Adrenal gland (tissue), 12 donors: ENCODE results near the gene RHOBTB1. TPM values are rescaled to one million over a fixed set of nuclear protein-coding genes. Genes with fewer than 3 reads are reported as not detected.

Experiments used
- DNase-seq, 7 donors: peaks; one replicate each; pipeline ENCODE4 v3.0.0-alpha.2; 2019 to 2020
- H3K27ac ChIP-seq, 5 donors: fragments of 200-600 bp; sonication (generic) in 4 of 5; 1 replicate in 3 of 5; 2 replicates in 2 of 5; pipeline versions ENCODE4 v1.5.1 to v1.8.0; 2016 to 2020; ENCODE audit warnings: mild to moderate bottlenecking in 1 of 5
- H3K27me3 ChIP-seq: fragments of 200-600 bp; 2 replicates; pipeline ENCODE4 v1.8.0; 2021
- H3K36me3 ChIP-seq, 2 donors: fragments of 200-600 bp; replicated peaks in 1 of 2; 1 replicate in 1 of 2; 2 replicates in 1 of 2; pipeline versions ENCODE4 v1.5.1 to v1.8.0; 2018 to 2022
- H3K4me1 ChIP-seq, 2 donors: fragments of 200-600 bp; replicated peaks in 1 of 2; 1 replicate in 1 of 2; 2 replicates in 1 of 2; pipeline versions ENCODE4 v1.5.1 to v1.8.0; 2018 to 2021
- H3K4me3 ChIP-seq, 4 donors: fragments of 200-600 bp; sonication (generic) in 3 of 4; one replicate each; pipeline ENCODE4 v1.5.1; 2016 to 2018
- H3K9me3 ChIP-seq, 3 donors: fragments of 200-600 bp; sonication (generic) in 1 of 3; replicated peaks in 1 of 3; 1 replicate in 2 of 3; 2 replicates in 1 of 3; pipeline versions ENCODE4 v1.5.1 to v1.8.0; 2016 to 2021
- CTCF ChIP-seq, 6 experiments: fragments of 450-650 bp in 4 of 6; fragments of 200-600 bp in 2 of 6; sonication (generic) in 1 of 6; IDR thresholded peaks; 1 replicate in 5 of 6; 2 replicates in 1 of 6; pipeline versions ENCODE4 v1.5.1 to v1.8.0; 2016 to 2021; ENCODE audit warnings: antibody characterized with exemption in 6 of 6, mild to moderate bottlenecking in 2 of 6, moderate library complexity in 1 of 6
- POLR2A ChIP-seq, 2 donors: fragments of 450-650 bp; IDR thresholded peaks; one replicate each; pipeline ENCODE4 v1.6.1; 2017; ENCODE audit warnings: antibody characterized with exemption in 2 of 2, mild to moderate bottlenecking in 2 of 2, moderate library complexity in 1 of 2
- WGBS, 4 donors: extraction: QIAGEN DNeasy Blood & Tissue Kit in 2 of 4; methylation state at CpG; one replicate each; pipeline versions ENCODE4 v1.1.5 to v1.1.7; 2013 to 2017; 5-methylcytosine and 5-hydroxymethylcytosine counted together
- intact Hi-C, 2 donors: fragments of 100-400 bp; cut with DNase I; formaldehyde crosslinking; loops; one replicate each; pipeline versions ENCODE4 v1.14.1 to v1.15.0; 2022 to 2023
- polyA plus RNA-seq, 3 donors: library from polyadenylated mRNA; stranded (reverse); fragments of 200-250 nt in 2 of 3; fragments of 350-450 nt in 1 of 3; fragmentation: Illumina TruSeq in 1 of 3; extraction: RNeasy Lipid Tissue Mini Kit (QIAGEN cat#74804) in 1 of 3; gene quantifications; one replicate each; pipeline ENCODE4 v1.2.3, GENCODE V29; 2013 to 2014
- total RNA-seq, 9 donors: library from RNA; depleted of rRNA in 4 of 9; stranded (reverse); fragments of >200 nt in 4 of 9; fragments of 120-200 nt in 1 of 9; fragmentation: NEBNext Ultra II Directional in 1 of 9; extraction: Animal tissue kit (Norgen Biotek cat#: 25700) in 1 of 9; gene quantifications; one replicate each; pipeline versions ENCODE4 v1.1.0 to v1.2.4, GENCODE V29; 2013 to 2023
- donor health status: healthy with polysubstance abuse.
- donor health status: Bipolar disorder and iron deficiency.
- donor health status: DM: yes; HTN: yes; CAD: no.
- donor health status: DM: no; HTN: no; CAD: no.
- donor health status: DM: no; HTN: no; CAD: no.
- donor health status: DM: yes; HTN: yes; CAD: no.

The RHOBTB1 gene
- total and polyA plus RNA-seq, 12 donors: 7.9 to 122 (median 26.6) TPM

GRCh38 chr10:60979667-60980104 lies 35.7 kb upstream of the RHOBTB1 start:
- Histone ChIP-seq H3K4me3 (no peak overlapping the region), H3K27ac (peak overlapping the region in 1 of 5 donors; percentile 54), H3K36me3 (no peaks in the 10 kb centered on the region), H3K4me1 (peaks cover 20 to 35% of the 10 kb centered on the region in 2 donors), H3K9me3 (no peaks in the 10 kb centered on the region), H3K27me3 (no peaks in the 10 kb centered on the region)
- no peak for TF ChIP-seq CTCF (IDR thresholded peaks at IDR 0.05)
- TF ChIP-seq POLR2A (IDR thresholded peaks at IDR 0.05): no peak
- intact Hi-C loops: no loop called here
- 53 to 66% (median 64%) methylated on average over 3 of the region's 3 CpGs for WGBS, 4 donors
- no peak for DNase-seq

DNA sequence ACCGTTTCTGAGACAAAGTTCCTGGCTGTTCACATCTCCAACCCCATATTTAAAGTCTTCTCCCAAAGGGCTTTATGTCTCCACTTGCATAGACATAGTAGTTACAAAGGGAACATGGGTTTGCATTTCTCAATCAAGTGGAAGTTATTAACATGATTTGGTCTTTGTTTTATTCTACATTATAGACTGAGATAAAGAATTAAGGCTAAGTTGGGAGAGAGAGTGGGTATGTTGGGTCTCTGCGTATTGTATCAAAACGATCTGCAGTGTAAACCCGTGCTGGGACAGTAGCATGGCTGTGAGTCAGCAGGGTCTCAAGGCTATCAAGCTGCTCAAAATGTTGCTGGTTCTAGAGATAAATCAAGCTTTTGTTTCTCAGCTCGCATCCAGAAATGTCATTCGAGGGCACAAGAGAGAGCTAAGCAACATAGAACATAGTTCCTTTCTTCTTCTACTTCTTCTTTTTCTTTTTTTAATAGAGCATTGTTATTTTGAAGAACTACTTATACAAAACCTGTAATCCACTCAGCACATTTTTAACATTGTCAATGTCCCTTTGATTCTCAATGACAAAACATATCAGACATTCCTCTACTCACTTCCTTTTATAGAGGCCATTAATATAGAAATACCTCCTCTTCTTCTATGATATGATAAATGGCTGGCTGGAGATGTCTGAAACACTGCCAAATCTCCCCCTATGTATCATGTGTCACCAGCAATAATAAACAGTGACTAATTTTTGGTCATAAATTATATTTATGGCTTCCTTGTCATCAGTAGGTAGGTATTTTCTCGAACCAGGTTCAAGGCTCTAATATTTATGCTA lies 34.5 kb upstream of the RHOBTB1 start:
- no peaks in the 10 kb centered on the region for H3K9me3 ChIP-seq
- TF ChIP-seq CTCF (IDR thresholded peaks at IDR 0.05) (no peak), POLR2A (IDR thresholded peaks at IDR 0.05) (peak in 1 of 2 donors; percentile 50)
- DNase-seq: peak; percentile 49 to 82 (median 76)
- H3K4me3 ChIP-seq: no peak overlapping the region
- no peaks in the 10 kb centered on the region for H3K36me3 ChIP-seq
- 18 to 27% (median 24%) methylated on average over 7 of the region's 7 CpGs for WGBS, 4 donors
- H3K4me1 ChIP-seq: peaks cover 20 to 43% of the 10 kb centered on the region in 2 donors
- no peaks in the 10 kb centered on the region for H3K27me3 ChIP-seq
- intact Hi-C loops: no loop called here
- peak overlapping the region; percentile 14 to 64 (median 54) for H3K27ac ChIP-seq

GRCh38 chr10:60977161-60978122 lies 33.5 kb upstream of the RHOBTB1 start:
- Histone ChIP-seq H3K27me3 (no peaks in the 10 kb centered on the region), H3K36me3 (no peaks in the 10 kb centered on the region), H3K9me3 (no peaks in the 10 kb centered on the region), H3K4me1 (peaks cover 20 to 43% of the 10 kb centered on the region in 2 donors), H3K27ac (peak overlapping the region in 2 of 5 donors; percentile 54 to 61), H3K4me3 (no peak overlapping the region)
- WGBS, 4 donors: 75 to 82% (median 80%) methylated on average over 2 of the region's 2 CpGs
- no peak for TF ChIP-seq CTCF (IDR thresholded peaks at IDR 0.05)
- TF ChIP-seq POLR2A (IDR thresholded peaks at IDR 0.05): no peak
- DNase-seq: no peak
- intact Hi-C loops: no loop called here

GRCh38 chr10:60976687-60977086 lies 32.7 kb upstream of the RHOBTB1 start:
- Histone ChIP-seq H3K27ac (no peak overlapping the region), H3K4me1 (peaks cover 20 to 43% of the 10 kb centered on the region in 2 donors), H3K9me3 (no peaks in the 10 kb centered on the region), H3K36me3 (no peaks in the 10 kb centered on the region), H3K27me3 (no peaks in the 10 kb centered on the region), H3K4me3 (no peak overlapping the region)
- WGBS, 4 donors: 81 to 89% (median 89%) methylated on average over 2 of the region's 2 CpGs
- no peak for TF ChIP-seq POLR2A (IDR thresholded peaks at IDR 0.05)
- no peak for TF ChIP-seq CTCF (IDR thresholded peaks at IDR 0.05)
- no peak for DNase-seq
- intact Hi-C loops: no loop called here
